A549 treated with Mapracorat at 1 μM for 4 hours (cell line): ENCODE data around the gene LAMB1. TPM values are rescaled to one million over a fixed set of nuclear protein-coding genes. Genes with fewer than 3 reads are reported as not detected.

Experiments used
- total RNA-seq: library from RNA; stranded (reverse); fragments of 200-300 nt; extraction: Qiagen RNA extraction; gene quantifications from 5 replicates; pipeline ENCODE4 v1.2.3, GENCODE V29; 2022

Gene LAMB1
- total RNA-seq, result 99.7 to 137 TPM (median 108 TPM) in 5 replicates

DNA sequence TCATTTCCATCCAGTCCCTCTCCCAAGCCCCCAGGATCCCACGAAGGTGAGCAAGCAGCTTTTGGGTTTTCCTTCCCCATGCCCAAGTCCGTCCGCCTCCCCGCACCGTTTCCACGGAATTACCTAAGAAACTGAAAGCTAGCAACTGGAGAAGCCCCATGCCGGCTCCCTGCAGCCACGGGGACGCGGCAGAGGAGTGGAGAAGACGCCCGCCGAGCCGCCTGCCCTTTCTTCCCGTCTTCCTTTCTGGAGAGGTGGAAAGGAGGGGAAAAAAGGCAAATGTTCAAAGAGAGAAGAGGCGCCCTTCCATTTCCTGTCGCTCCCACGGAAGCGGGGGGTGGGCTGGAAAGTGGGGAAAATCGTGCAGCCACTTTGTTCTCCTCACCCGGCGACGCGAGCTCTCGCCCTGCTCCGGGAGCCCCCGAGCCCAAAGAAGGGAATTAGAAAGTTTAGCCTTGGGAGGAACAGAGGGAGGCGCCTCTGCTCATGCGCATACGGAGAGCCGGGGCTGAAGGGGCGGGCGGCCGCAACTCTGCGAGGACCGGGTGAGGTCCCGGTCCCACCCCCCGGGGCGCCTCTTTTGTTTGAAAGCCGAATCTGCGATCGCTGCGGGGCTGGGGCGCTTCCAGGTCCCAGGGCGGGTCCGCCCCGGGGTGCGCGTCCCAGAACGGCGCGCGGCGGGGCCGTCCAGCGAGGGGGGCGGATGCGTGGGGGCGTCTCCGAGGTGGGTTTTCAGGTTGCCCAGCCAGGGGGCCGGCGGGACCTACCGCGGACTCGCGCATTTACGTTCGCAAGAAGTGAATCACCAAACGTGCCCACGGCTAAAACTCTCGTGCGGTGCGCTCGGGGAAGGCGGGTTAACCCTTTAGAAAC, at the start of gene LAMB1:
Gene LAMB1 (minus strand): TSS at position 436 of the 873 bp plus-strand sequence. CDS start 276 bp downstream, at position 160.

DNA sequence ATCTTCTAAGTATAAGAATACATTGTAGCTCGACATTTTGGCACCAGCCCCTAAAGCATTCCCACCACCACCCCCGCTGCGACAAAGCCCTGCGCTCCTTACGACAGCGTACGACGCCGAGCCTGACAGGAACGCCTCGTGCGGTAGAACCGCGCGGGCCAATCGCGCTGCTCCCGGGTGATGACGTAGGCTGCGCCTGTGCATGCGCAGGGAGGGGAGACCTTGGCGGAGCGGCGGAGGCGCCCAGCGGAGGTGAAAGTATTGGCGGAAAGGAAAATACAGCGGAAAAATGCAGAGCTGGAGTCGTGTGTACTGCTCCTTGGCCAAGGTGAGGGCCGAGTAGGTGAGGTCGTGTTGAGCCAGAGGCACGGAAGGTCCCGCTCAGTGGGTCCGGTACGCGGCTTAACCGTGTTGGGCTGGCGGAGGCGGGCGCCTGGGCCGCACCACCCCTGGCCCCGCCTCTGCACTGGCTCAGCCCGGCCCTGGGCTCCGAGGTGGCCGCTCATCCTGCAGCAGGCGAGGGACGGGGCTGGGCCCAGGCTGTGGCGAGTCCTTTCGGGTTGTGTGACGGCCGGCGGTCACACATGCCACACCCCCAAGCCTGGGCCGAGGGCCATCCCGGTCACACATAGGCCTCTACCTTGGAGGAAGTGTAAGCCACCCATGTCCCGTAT, 111.9 kb downstream of the LAMB1 start, which contains the start of gene DLD:
Gene DLD (plus strand): TSS at position 222 of the 674 bp plus-strand sequence. CDS start 68 bp downstream, at position 290.

Other genes starting within 250 kb of the LAMB1 start
- gene SLC26A3, start 199.9 kb downstream of the LAMB1 start, total RNA-seq, result not detected in 5 replicates
- 82.7 to 113 TPM (median 87.3 TPM) in 5 replicates for gene DLD, start 112.0 kb downstream of the LAMB1 start, total RNA-seq
- gene LAMB4, start 127.2 kb upstream of the LAMB1 start, total RNA-seq, result 0.08 to 0.38 TPM (median 0.14 TPM) in 5 replicates